ENCODE measurements around the gene COX6A1. TPM values are rescaled to one million over a fixed set of nuclear protein-coding genes. Genes with fewer than 3 reads are reported as not detected.
"Not testable (repeated sequence)": the region's sequence is repeated elsewhere in the genome, so short reads cannot be mapped to it uniquely, and the experiment has no call there.

COX6A1 gene
- total RNA-seq, 6 experiments from 2014 or later = 229 to 625 (median 292) TPM

- DNase-seq (peak; percentile 83 to 89 (median 89)), ATAC-seq (peak; percentile 96 to 98 (median 97))
- Histone ChIP-seq H3K4me1 (peaks cover 0 to 21% (median 9%) of the 10 kb centered on the region in 4 donors), H3K4me3 (peak within 1 kb of the TSS; percentile 83 to 93 (median 86)), H3K9me3 (no peaks in the 10 kb centered on the region), H3K36me3 (peaks cover 0 to 36% (median 5%) of the 10 kb centered on the region in 4 donors), H3K27me3 (no peaks in the 10 kb centered on the region), H3K27ac (peak within 1 kb of the TSS; percentile 73 to 76 (median 76))
- TF ChIP-seq CTCF (IDR thresholded peaks at IDR 0.05) (no peak), POLR2A (IDR thresholded peaks at IDR 0.05) (peak; percentile 52)
- intact Hi-C loops (cut with DNase I) = no loop called here
- 0% methylated on average over 12 of the region's 73 CpGs for WGBS (ENCODE audit: insufficient coverage, low coverage, low lambda C conversion rate, missing lambda C conversion rate)
Observed at GRCh38 chr12:120445911-120446843, 8.3 kb downstream of the COX6A1 start, which contains the start of the genes GATC and TRIAP1. TSS of gene GATC (plus strand) at chr12:120446444. CDS start at chr12:120446481, 37 bp downstream. TSS of gene TRIAP1 (minus strand) at chr12:120446384. CDS start at chr12:120446372, 12 bp downstream.

GRCh38 chr12:120446844-120447178 is 8.9 kb downstream of the COX6A1 start:
- WGBS (ENCODE audit: insufficient coverage, low coverage, low lambda C conversion rate, missing lambda C conversion rate) = 2% methylated on average over 16 of the region's 17 CpGs
- H3K36me3 ChIP-seq = peaks cover 0 to 30% (median 4%) of the 10 kb centered on the region in 4 donors
- DNase-seq; H3K9me3 ChIP-seq; intact Hi-C loops (cut with DNase I); ATAC-seq; H3K27me3 ChIP-seq: not testable (repeated sequence)
- peaks cover 0 to 21% (median 10%) of the 10 kb centered on the region in 4 donors for H3K4me1 ChIP-seq
- peak overlapping the region; percentile 83 to 93 (median 86) for H3K4me3 ChIP-seq
- peak overlapping the region; percentile 73 to 76 (median 76) for H3K27ac ChIP-seq

- H3K36me3 ChIP-seq = peaks cover 0 to 21% (median 4%) of the 10 kb centered on the region in 4 donors
- no peaks in the 10 kb centered on the region for H3K27me3 ChIP-seq
- H3K4me3 ChIP-seq = no peak overlapping the region
- H3K9me3 ChIP-seq = no peaks in the 10 kb centered on the region
- intact Hi-C loops (cut with DNase I) = no loop called here
- no peak for TF ChIP-seq CTCF (IDR thresholded peaks at IDR 0.05)
- TF ChIP-seq POLR2A (IDR thresholded peaks at IDR 0.05) = no peak
- H3K4me1 ChIP-seq = peaks cover 0 to 33% (median 12%) of the 10 kb centered on the region in 4 donors
- DNase-seq (peak in 1 of 3 donors; percentile 3), ATAC-seq (no peak)
- 83% methylated on average over 3 of the region's 4 CpGs for WGBS (ENCODE audit: insufficient coverage, low coverage, low lambda C conversion rate, missing lambda C conversion rate)
- H3K27ac ChIP-seq = no peak overlapping the region
Observed at GRCh38 chr12:120447992-120448391, 10.1 kb downstream of the COX6A1 start.

- intact Hi-C loops (cut with DNase I) = loop anchor here in 1 of 2 donors (10.0 kb wide), 1 partner anchor 112 kb away; no protein-coding TSS in a partner anchor
- H3K36me3 ChIP-seq = peaks cover 0 to 32% (median 5%) of the 10 kb centered on the region in 4 donors
- peak in 3 of 4 donors; percentile 49 to 60 (median 58) for ATAC-seq
- H3K4me1 ChIP-seq = peaks cover 0 to 27% (median 7%) of the 10 kb centered on the region in 4 donors
- WGBS (ENCODE audit: insufficient coverage, low coverage, low lambda C conversion rate, missing lambda C conversion rate) = 76% methylated on average over 5 of the region's 5 CpGs
- H3K27me3 ChIP-seq, H3K4me3 ChIP-seq, H3K9me3 ChIP-seq: not testable (repeated sequence)
- DNase-seq = peak in 1 of 3 donors; percentile 35
- H3K27ac ChIP-seq = peak overlapping the region in 1 of 3 donors; percentile 20
Observed at GRCh38 chr12:120452524-120452923, 14.6 kb downstream of the COX6A1 start.

- H3K9me3 ChIP-seq = no peaks in the 10 kb centered on the region
- intact Hi-C loops (cut with DNase I) = loop anchor here in 1 of 2 donors (10.0 kb wide), 1 partner anchor 112 kb away; no protein-coding TSS in a partner anchor
- H3K4me1 ChIP-seq = peaks cover 0 to 22% (median 6%) of the 10 kb centered on the region in 4 donors
- H3K27ac ChIP-seq = peak overlapping the region in 1 of 3 donors; percentile 20
- DNase-seq = no peak
- no peak overlapping the region for H3K4me3 ChIP-seq
- H3K36me3 ChIP-seq = peaks cover 0 to 39% (median 8%) of the 10 kb centered on the region in 4 donors
- 67% methylated on average over 3 of the region's 3 CpGs for WGBS (ENCODE audit: insufficient coverage, low coverage, low lambda C conversion rate, missing lambda C conversion rate)
- peak; percentile 62 to 85 (median 71) for ATAC-seq
- no peaks in the 10 kb centered on the region for H3K27me3 ChIP-seq
- TF ChIP-seq POLR2A (IDR thresholded peaks at IDR 0.05) = no peak
- TF ChIP-seq CTCF (IDR thresholded peaks at IDR 0.05) = no peak
Observed at GRCh38 chr12:120453060-120453750, 15.3 kb downstream of the COX6A1 start.
